Chondrocyte (in vitro differentiated cells): Measurements from ENCODE around the gene POLR2E. TPM values are rescaled to one million over a fixed set of nuclear protein-coding genes. Genes with fewer than 3 reads are reported as not detected.
"Not testable (repeated sequence)": the region's sequence is repeated elsewhere in the genome, so short reads cannot be mapped to it uniquely, and the experiment has no call there.

Experiments
- DNase-seq: peaks from one replicate; pipeline ENCODE4 v3.0.0; 2021; ENCODE audit warnings: mixed read lengths, low spot score
- H3K27ac Mint-ChIP-seq: one replicate; pipeline ENCODE4 v1.8.0; 2021; ENCODE audit warnings: mild to moderate bottlenecking, moderate library complexity, mixed read lengths; ENCODE audit not compliant: unreplicated experiment
- H3K27me3 Mint-ChIP-seq: 2 replicates; pipeline ENCODE4 v1.8.0; 2021; ENCODE audit warnings: low read depth, mixed read lengths
- H3K36me3 Mint-ChIP-seq: 2 replicates; pipeline ENCODE4 v1.8.0; 2021; ENCODE audit warnings: low read depth, mixed read lengths
- H3K4me1 Mint-ChIP-seq: 2 replicates; pipeline ENCODE4 v1.8.0; 2021; ENCODE audit warnings: low read depth, mild to moderate bottlenecking, mixed read lengths
- H3K4me3 Mint-ChIP-seq: one replicate; pipeline ENCODE4 v1.8.0; 2021; ENCODE audit warnings: mild to moderate bottlenecking, moderate library complexity, mixed read lengths; ENCODE audit not compliant: unreplicated experiment
- H3K9me3 Mint-ChIP-seq: 2 replicates; pipeline ENCODE4 v1.8.0; 2021; ENCODE audit warnings: low read depth, mixed read lengths
- total RNA-seq: library from RNA; stranded (reverse); gene quantifications from 3 replicates; pipeline ENCODE4 v1.2.1, GENCODE V29; 2021
- TF ChIP-seq, protein P1 (sequence below): fragments of 200-600 bp; sonication (generic); IDR thresholded peaks from 2 replicates; pipeline ENCODE4 v1.5.0; 2021; ENCODE audit warnings: antibody characterized with exemption, mild to moderate bottlenecking, moderate library complexity

POLR2E gene
- total RNA-seq, 1 donor from 2014 or later = 119 TPM

GRCh38 chr19:1116726-1117581 lies 21.8 kb upstream of the POLR2E start:
- Mint-ChIP-seq H3K4me3 (no peak overlapping the region), H3K27ac (no peak overlapping the region), H3K9me3 (no peaks in the 10 kb centered on the region), H3K4me1 (peaks cover 6% of the 10 kb centered on the region), H3K36me3 (peaks cover 15% of the 10 kb centered on the region), H3K27me3 (no peaks in the 10 kb centered on the region)
- DNase-seq = no peak
- TF ChIP-seq, protein P1, sequence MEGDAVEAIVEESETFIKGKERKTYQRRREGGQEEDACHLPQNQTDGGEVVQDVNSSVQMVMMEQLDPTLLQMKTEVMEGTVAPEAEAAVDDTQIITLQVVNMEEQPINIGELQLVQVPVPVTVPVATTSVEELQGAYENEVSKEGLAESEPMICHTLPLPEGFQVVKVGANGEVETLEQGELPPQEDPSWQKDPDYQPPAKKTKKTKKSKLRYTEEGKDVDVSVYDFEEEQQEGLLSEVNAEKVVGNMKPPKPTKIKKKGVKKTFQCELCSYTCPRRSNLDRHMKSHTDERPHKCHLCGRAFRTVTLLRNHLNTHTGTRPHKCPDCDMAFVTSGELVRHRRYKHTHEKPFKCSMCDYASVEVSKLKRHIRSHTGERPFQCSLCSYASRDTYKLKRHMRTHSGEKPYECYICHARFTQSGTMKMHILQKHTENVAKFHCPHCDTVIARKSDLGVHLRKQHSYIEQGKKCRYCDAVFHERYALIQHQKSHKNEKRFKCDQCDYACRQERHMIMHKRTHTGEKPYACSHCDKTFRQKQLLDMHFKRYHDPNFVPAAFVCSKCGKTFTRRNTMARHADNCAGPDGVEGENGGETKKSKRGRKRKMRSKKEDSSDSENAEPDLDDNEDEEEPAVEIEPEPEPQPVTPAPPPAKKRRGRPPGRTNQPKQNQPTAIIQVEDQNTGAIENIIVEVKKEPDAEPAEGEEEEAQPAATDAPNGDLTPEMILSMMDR = no peak

DNA sequence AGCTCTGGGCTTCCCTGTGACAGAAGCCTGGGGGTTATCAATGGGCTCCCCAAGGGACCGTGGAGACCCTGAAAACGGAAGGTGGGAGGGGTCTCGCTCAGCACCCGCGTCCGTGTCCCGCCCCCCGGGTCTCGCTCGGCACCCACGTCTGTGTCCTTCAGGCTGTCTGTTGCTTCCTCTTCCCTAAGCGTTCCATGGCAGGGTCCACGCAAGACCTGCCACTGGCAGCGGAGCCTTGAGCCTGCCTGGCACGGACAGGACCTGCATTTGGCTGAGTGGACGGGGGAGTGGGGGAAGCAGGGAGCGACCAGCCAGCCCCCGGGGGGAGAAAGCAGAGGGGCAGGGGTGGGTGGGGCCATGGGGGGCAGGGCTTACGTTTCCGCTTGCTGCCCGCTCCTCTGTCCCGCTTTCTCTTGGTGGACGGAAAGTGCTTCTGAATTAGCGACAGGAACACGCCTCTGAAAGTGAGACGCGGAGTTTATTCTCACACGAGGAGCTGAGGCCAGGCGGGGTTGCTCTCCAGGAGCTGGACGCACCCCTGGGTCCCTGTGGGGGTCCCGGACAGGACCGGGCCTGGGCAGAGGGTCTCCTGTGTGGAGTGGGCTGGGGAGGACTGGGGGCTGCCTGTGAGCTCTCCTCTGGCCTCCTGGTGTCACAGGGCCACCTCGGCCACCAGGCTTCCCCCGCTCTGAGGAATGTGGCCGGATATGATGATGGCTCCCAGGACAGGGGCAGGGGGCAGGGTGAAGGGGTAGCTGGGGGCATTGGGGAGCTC lies 20.7 kb upstream of the POLR2E start:
- peaks cover 6% of the 10 kb centered on the region for H3K36me3 Mint-ChIP-seq
- no peaks in the 10 kb centered on the region for H3K9me3 Mint-ChIP-seq
- peaks cover 6% of the 10 kb centered on the region for H3K4me1 Mint-ChIP-seq
- TF ChIP-seq, protein P1 = no peak
- no peaks in the 10 kb centered on the region for H3K27me3 Mint-ChIP-seq
- no peak overlapping the region for H3K27ac Mint-ChIP-seq
- H3K4me3 Mint-ChIP-seq = no peak overlapping the region
- DNase-seq = no peak

DNA sequence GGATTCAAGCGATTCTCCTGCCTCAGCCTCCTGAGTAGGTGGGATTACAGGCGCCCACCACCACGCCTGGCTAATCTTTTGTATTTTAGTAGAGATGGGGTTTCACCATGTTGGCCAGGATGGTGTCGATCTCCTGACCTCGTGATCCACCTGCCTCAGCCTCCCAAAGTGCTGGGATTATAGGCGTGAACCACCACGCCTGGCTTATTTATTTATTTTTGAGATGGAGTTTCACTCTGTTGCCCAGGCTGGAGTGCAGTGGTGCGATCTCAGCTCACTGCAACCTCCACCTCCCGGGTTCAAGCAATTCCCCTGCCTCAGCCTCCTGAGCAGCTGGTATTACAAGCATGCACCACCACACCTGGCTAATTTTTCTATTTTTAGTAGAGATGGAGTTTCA lies 19.6 kb upstream of the POLR2E start:
- H3K9me3 Mint-ChIP-seq, DNase-seq, H3K4me3 Mint-ChIP-seq, H3K36me3 Mint-ChIP-seq, H3K27me3 Mint-ChIP-seq, H3K4me1 Mint-ChIP-seq, H3K27ac Mint-ChIP-seq: not testable (repeated sequence)

GRCh38 chr19:1113986-1114483 lies 18.9 kb upstream of the POLR2E start:
- TF ChIP-seq, protein P1 = no peak
- H3K36me3 Mint-ChIP-seq = peaks cover 6% of the 10 kb centered on the region
- no peaks in the 10 kb centered on the region for H3K9me3 Mint-ChIP-seq
- H3K4me1 Mint-ChIP-seq = peaks cover 6% of the 10 kb centered on the region
- H3K4me3 Mint-ChIP-seq = no peak overlapping the region
- peak overlapping the region; percentile 59 for H3K27ac Mint-ChIP-seq
- no peaks in the 10 kb centered on the region for H3K27me3 Mint-ChIP-seq
- DNase-seq = no peak

DNA sequence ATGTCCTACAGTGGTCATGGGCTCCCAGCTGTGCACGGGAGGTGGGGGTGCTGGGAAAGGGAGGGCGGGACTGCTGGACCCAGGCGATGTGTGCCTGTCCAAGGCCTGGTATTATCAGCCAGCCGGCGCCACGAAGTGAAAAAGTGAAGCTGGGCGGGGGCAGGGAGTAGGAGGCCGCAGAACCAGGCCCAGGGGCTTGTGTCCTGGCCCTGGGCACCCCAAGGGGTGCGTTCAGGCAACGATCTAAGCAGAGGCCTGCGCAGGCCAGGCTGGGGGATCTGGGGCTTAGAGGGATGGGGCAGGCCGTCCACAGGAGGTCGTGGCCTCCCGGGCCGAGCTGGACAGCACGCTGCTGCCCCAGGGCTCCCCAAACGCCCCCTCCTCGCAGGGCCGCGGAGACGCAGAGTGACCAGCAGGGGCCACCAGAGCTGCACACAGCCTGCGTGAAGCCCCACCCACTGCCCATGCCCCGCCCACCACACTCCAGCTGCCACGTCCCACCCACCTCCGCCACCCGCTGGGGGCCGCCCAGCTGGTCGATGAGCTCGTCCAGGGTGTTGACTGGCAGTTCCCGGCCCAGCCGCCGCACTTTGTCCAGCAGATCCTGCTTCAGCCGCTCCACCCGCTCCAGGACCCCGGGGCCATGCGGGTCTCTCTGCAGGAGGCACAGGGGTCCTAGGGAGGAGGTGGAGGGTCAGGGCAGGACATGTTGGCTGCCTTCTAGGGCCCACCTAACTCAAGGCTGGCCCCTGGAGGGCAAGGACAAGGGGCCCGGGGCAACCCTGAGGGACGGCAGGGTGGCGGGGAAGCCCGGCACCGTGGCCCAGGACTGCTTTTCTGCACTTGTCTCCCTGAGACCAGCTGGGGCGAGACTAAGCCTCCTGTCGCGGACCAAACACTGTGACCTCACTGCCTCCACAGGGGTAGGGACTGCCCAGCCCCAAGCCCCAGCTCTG lies 18.1 kb upstream of the POLR2E start:
- Mint-ChIP-seq H3K9me3 (no peaks in the 10 kb centered on the region), H3K4me3 (no peak overlapping the region), H3K27ac (peak overlapping the region; percentile 59), H3K27me3 (no peaks in the 10 kb centered on the region), H3K36me3 (peaks cover 2% of the 10 kb centered on the region), H3K4me1 (peaks cover 6% of the 10 kb centered on the region)
- TF ChIP-seq, protein P1 = peak; percentile 98
- no peak for DNase-seq
